Measurements from ENCODE around the gene CCDC183.
A peak's percentile ranks its signal among the peaks of the same experiment; 100 is the strongest.
"Not testable (repeated sequence)": the region's sequence is repeated elsewhere in the genome, so short reads cannot be mapped to it uniquely, and the experiment has no call there.

GRCh38 chr9:136842380-136842948 is 46.3 kb downstream of the CCDC183 start, which contains the start of gene AJM1:
- TF ChIP-seq CTCF (IDR thresholded peaks at IDR 0.05 in 8 of 11, conservative IDR thresholded peaks at IDR 0.05 in 3 of 11), result peak; percentile 70 to 97 (median 93)
- not testable (repeated sequence) for TF ChIP-seq POLR2A (IDR thresholded peaks at IDR 0.05)

Measured in spleen (tissue), 7 donors.